Naive B cell (primary cell): ENCODE data around the gene USP44. TPM values are rescaled to one million over a fixed set of nuclear protein-coding genes. Genes with fewer than 3 reads are reported as not detected.
"Not testable (repeated sequence)": the region's sequence is repeated elsewhere in the genome, so short reads cannot be mapped to it uniquely, and the experiment has no call there.

Experiments
- ATAC-seq, 2 donors: fragments of 150-1000 bp; cut with Tn5 transposase; 2 replicates each; pipeline ENCODE4 v1.10.0; 2021; ENCODE audit warnings: low read depth in 2 of 2, mild to moderate bottlenecking in 2 of 2, moderate library complexity in 2 of 2
- DNase-seq: peaks from one replicate; pipeline ENCODE4 v3.0.0; 2022
- H3K27ac Mint-ChIP-seq, 6 donors: one replicate each; pipeline ENCODE4 v1.8.0; 2020 to 2022; ENCODE audit warnings: mild to moderate bottlenecking in 6 of 6, mixed read lengths in 6 of 6, moderate library complexity in 5 of 6, inconsistent platforms in 2 of 6
- H3K27me3 Mint-ChIP-seq, 3 donors: one replicate each; pipeline ENCODE4 v1.8.0; 2021 to 2022; ENCODE audit warnings: mixed read lengths in 3 of 3, mild to moderate bottlenecking in 1 of 3
- H3K36me3 Mint-ChIP-seq, 2 donors: one replicate each; pipeline ENCODE4 v1.8.0; 2020 to 2022; ENCODE audit warnings: mixed read lengths in 2 of 2, inconsistent platforms in 1 of 2, mild to moderate bottlenecking in 1 of 2
- H3K4me1 Mint-ChIP-seq, 3 donors: one replicate each; pipeline ENCODE4 v1.8.0; 2020 to 2022; ENCODE audit warnings: mixed read lengths in 3 of 3, inconsistent platforms in 1 of 3, mild to moderate bottlenecking in 1 of 3, moderate library complexity in 1 of 3
- H3K4me3 Mint-ChIP-seq, 8 donors: one replicate each; pipeline ENCODE4 v1.8.0; 2020 to 2022; ENCODE audit warnings: mild to moderate bottlenecking in 8 of 8, mixed read lengths in 8 of 8, moderate library complexity in 8 of 8, inconsistent platforms in 2 of 8
- H3K9me3 Mint-ChIP-seq, 7 donors: one replicate each; pipeline ENCODE4 v1.8.0; 2020 to 2022; ENCODE audit warnings: mixed read lengths in 7 of 7, mild to moderate bottlenecking in 5 of 7, inconsistent platforms in 2 of 7, moderate library complexity in 1 of 7
- polyA plus RNA-seq, 6 donors: library from polyadenylated mRNA; unstranded; fragments of 300-500 nt; fragmentation: Illumina TruSeq; gene quantifications; one replicate each; pipeline ENCODE4 v1.2.3, GENCODE V29; 2021; ENCODE audit warnings: low read depth in 6 of 6

Gene USP44
- polyA plus RNA-seq, 6 donors from 2014 or later: 5.4 to 13.8 (median 8.5) TPM

- Mint-ChIP-seq H3K9me3 (no peaks in the 10 kb centered on the region), H3K36me3 (peaks cover 16 to 21% of the 10 kb centered on the region in 2 donors)
These were observed 64.3 kb downstream of the USP44 start for GRCh38 chr12:95487024-95487423.

GRCh38 chr12:95484524-95484923 is 66.8 kb downstream of the USP44 start:
- H3K4me1 Mint-ChIP-seq: peaks cover 12 to 22% (median 19%) of the 10 kb centered on the region in 3 donors
- H3K36me3 Mint-ChIP-seq: peaks cover 17% of the 10 kb centered on the region in 2 donors
- no peak overlapping the region for H3K4me3 Mint-ChIP-seq
- DNase-seq: no peak
- no peaks in the 10 kb centered on the region for H3K9me3 Mint-ChIP-seq
- no peak for ATAC-seq
- H3K27me3 Mint-ChIP-seq: no peaks in the 10 kb centered on the region
- H3K27ac Mint-ChIP-seq: peak overlapping the region in 1 of 6 donors; percentile 31

More at GRCh38 chr12:95487024-95487423, 64.3 kb downstream of the USP44 start:
- Mint-ChIP-seq H3K4me1 (peaks cover 2 to 10% (median 2%) of the 10 kb centered on the region in 3 donors), H3K4me3 (no peak overlapping the region), H3K27ac (no peak overlapping the region), H3K27me3 (no peaks in the 10 kb centered on the region)
- DNase-seq: no peak
- no peak for ATAC-seq

- not testable (repeated sequence) for H3K27ac Mint-ChIP-seq, H3K27me3 Mint-ChIP-seq, DNase-seq, ATAC-seq, H3K9me3 Mint-ChIP-seq
- Mint-ChIP-seq H3K4me3 (peak overlapping the region in 1 of 8 donors; percentile 24), H3K4me1 (peaks cover 25 to 42% (median 36%) of the 10 kb centered on the region in 3 donors), H3K36me3 (peaks cover 23 to 27% of the 10 kb centered on the region in 2 donors)
These were observed 68.7 kb downstream of the USP44 start for GRCh38 chr12:95482564-95482963.

- ATAC-seq (no peak), DNase-seq (no peak)
- Mint-ChIP-seq H3K4me3 (no peak overlapping the region), H3K9me3 (no peaks in the 10 kb centered on the region), H3K27me3 (no peaks in the 10 kb centered on the region), H3K36me3 (peaks cover 17 to 24% of the 10 kb centered on the region in 2 donors), H3K27ac (peak overlapping the region in 1 of 6 donors; percentile 29), H3K4me1 (peaks cover 25 to 42% (median 39%) of the 10 kb centered on the region in 3 donors)
These were observed 69.4 kb downstream of the USP44 start for GRCh38 chr12:95481888-95482287.

- peaks cover 17 to 21% of the 10 kb centered on the region in 2 donors for H3K36me3 Mint-ChIP-seq
These were observed 70.2 kb downstream of the USP44 start for GRCh38 chr12:95481072-95481471.

GRCh38 chr12:95480230-95480629 is 71.0 kb downstream of the USP44 start:
- H3K36me3 Mint-ChIP-seq: peaks cover 17 to 21% of the 10 kb centered on the region in 2 donors
- ATAC-seq (no peak), DNase-seq (no peak)
- peaks cover 33 to 58% (median 53%) of the 10 kb centered on the region in 3 donors for H3K4me1 Mint-ChIP-seq
- no peaks in the 10 kb centered on the region for H3K27me3 Mint-ChIP-seq
- no peak overlapping the region for H3K4me3 Mint-ChIP-seq
- H3K27ac Mint-ChIP-seq: peak overlapping the region in 2 of 6 donors; percentile 52 to 56
- H3K9me3 Mint-ChIP-seq: no peaks in the 10 kb centered on the region

More at GRCh38 chr12:95481072-95481471, 70.2 kb downstream of the USP44 start:
- Mint-ChIP-seq H3K27me3 (no peaks in the 10 kb centered on the region), H3K4me1 (peaks cover 25 to 50% (median 45%) of the 10 kb centered on the region in 3 donors), H3K4me3 (no peak overlapping the region), H3K27ac (peak overlapping the region in 5 of 6 donors; percentile 24 to 86 (median 56)), H3K9me3 (no peaks in the 10 kb centered on the region)
- ATAC-seq (no peak), DNase-seq (no peak)

- Mint-ChIP-seq H3K27ac (peak overlapping the region; percentile 96 to 100 (median 99)), H3K27me3 (peaks cover 0 to 4% (median 0%) of the 10 kb centered on the region in 3 donors), H3K4me3 (peak overlapping the region; percentile 97 to 100 (median 100)), H3K36me3 (peaks cover 10 to 21% of the 10 kb centered on the region in 2 donors), H3K4me1 (peaks cover 32 to 56% (median 53%) of the 10 kb centered on the region in 3 donors), H3K9me3 (no peaks in the 10 kb centered on the region)
- DNase-seq (no peak), ATAC-seq (no peak)
These were observed 76.7 kb downstream of the USP44 start for GRCh38 chr12:95474660-95474958.

- H3K27ac Mint-ChIP-seq: peak within 1 kb of the TSS; percentile 96 to 100 (median 99)
- DNase-seq (peak; percentile 86), ATAC-seq (peak; percentile 94 to 95)
- H3K27me3 Mint-ChIP-seq: peaks cover 0 to 4% (median 0%) of the 10 kb centered on the region in 3 donors
- H3K4me3 Mint-ChIP-seq: peak within 1 kb of the TSS; percentile 97 to 100 (median 100)
- no peaks in the 10 kb centered on the region for H3K9me3 Mint-ChIP-seq
- H3K36me3 Mint-ChIP-seq: peaks cover 5 to 17% of the 10 kb centered on the region in 2 donors
- peaks cover 29 to 51% (median 50%) of the 10 kb centered on the region in 3 donors for H3K4me1 Mint-ChIP-seq
These were observed 77.2 kb downstream of the USP44 start, which contains the start of gene METAP2 for GRCh38 chr12:95473884-95474659. TSS of gene METAP2 (plus strand) at chr12:95474152. CDS start at chr12:95474180, 28 bp downstream.

- DNase-seq: no peak
- H3K4me3 Mint-ChIP-seq: peak overlapping the region; percentile 97 to 100 (median 100)
- peaks cover 22 to 44% (median 44%) of the 10 kb centered on the region in 3 donors for H3K4me1 Mint-ChIP-seq
- no peaks in the 10 kb centered on the region for H3K9me3 Mint-ChIP-seq
- ATAC-seq: peak; percentile 18 to 22
- H3K36me3 Mint-ChIP-seq: peaks cover 0 to 13% of the 10 kb centered on the region in 2 donors
- H3K27ac Mint-ChIP-seq: peak overlapping the region; percentile 96 to 100 (median 99)
- peaks cover 0 to 4% (median 0%) of the 10 kb centered on the region in 3 donors for H3K27me3 Mint-ChIP-seq
These were observed 77.9 kb downstream of the USP44 start for GRCh38 chr12:95473231-95473883.

GRCh38 chr12:95470300-95470699 is 81.0 kb downstream of the USP44 start:
- Mint-ChIP-seq H3K36me3 (peaks cover 0 to 4% of the 10 kb centered on the region in 2 donors), H3K4me1 (peaks cover 11 to 20% (median 20%) of the 10 kb centered on the region in 3 donors), H3K27me3 (peaks cover 0 to 4% (median 0%) of the 10 kb centered on the region in 3 donors), H3K9me3 (no peaks in the 10 kb centered on the region), H3K27ac (no peak overlapping the region), H3K4me3 (peak overlapping the region in 1 of 8 donors; percentile 1)
- ATAC-seq (no peak), DNase-seq (no peak)

Other genes with a start within 250 kb of the USP44 start
- 10 to 100 TPM; 32.4 to 51.9 (median 36.8) TPM for gene METAP2, start 77.3 kb downstream of the USP44 start, polyA plus RNA-seq
- not detected for gene NTN4, start 239.3 kb upstream of the USP44 start, polyA plus RNA-seq